ENCODE results near the gene TGFBR1.
A peak's percentile ranks its signal among the peaks of the same experiment; 100 is the strongest.

Gene TGFBR1

GRCh38 chr9:99154356-99154755 is 49.4 kb downstream of the TGFBR1 start:
- H3K4me3 ChIP-seq (ENCODE audit: low read depth, low read length), result no peak overlapping the region
- TF ChIP-seq, protein P1, sequence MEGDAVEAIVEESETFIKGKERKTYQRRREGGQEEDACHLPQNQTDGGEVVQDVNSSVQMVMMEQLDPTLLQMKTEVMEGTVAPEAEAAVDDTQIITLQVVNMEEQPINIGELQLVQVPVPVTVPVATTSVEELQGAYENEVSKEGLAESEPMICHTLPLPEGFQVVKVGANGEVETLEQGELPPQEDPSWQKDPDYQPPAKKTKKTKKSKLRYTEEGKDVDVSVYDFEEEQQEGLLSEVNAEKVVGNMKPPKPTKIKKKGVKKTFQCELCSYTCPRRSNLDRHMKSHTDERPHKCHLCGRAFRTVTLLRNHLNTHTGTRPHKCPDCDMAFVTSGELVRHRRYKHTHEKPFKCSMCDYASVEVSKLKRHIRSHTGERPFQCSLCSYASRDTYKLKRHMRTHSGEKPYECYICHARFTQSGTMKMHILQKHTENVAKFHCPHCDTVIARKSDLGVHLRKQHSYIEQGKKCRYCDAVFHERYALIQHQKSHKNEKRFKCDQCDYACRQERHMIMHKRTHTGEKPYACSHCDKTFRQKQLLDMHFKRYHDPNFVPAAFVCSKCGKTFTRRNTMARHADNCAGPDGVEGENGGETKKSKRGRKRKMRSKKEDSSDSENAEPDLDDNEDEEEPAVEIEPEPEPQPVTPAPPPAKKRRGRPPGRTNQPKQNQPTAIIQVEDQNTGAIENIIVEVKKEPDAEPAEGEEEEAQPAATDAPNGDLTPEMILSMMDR (IDR thresholded peaks at IDR 0.05; ENCODE audit: borderline replicate concordance, insufficient read depth, low read depth, low read length), result no peak

GRCh38 chr9:99155736-99156135 is 50.8 kb downstream of the TGFBR1 start:
- H3K4me3 ChIP-seq (ENCODE audit: low read depth, low read length), result no peak overlapping the region
- TF ChIP-seq, protein P1 (IDR thresholded peaks at IDR 0.05; ENCODE audit: borderline replicate concordance, insufficient read depth, low read depth, low read length), result no peak

DNA sequence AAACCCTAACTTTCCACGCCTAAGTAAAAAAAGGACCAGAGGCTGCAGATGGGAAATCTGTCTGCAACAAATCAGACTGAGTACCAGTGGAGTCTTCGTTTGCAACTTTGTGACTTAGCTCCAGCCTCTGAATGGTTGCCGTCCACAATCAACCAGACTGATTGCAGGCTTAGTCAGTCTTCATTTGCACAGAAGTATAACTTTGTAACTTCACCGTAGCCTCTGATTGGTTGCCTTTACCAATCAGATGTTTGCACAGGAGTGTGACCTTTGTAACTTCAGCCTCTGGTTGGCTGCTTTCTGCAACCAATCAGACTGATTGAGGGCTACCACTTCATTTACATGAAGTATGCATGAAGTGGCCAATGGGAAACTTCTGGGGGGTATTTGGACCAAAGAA is 53.7 kb downstream of the TGFBR1 start:
- no peak overlapping the region for H3K4me3 ChIP-seq (ENCODE audit: low read depth, low read length)
- TF ChIP-seq, protein P1 (IDR thresholded peaks at IDR 0.05; ENCODE audit: borderline replicate concordance, insufficient read depth, low read depth, low read length), result no peak

GRCh38 chr9:99160173-99160572 is 55.3 kb downstream of the TGFBR1 start:
- no peak overlapping the region for H3K4me3 ChIP-seq (ENCODE audit: low read depth, low read length)
- TF ChIP-seq, protein P1 (IDR thresholded peaks at IDR 0.05; ENCODE audit: borderline replicate concordance, insufficient read depth, low read depth, low read length), result no peak

DNA sequence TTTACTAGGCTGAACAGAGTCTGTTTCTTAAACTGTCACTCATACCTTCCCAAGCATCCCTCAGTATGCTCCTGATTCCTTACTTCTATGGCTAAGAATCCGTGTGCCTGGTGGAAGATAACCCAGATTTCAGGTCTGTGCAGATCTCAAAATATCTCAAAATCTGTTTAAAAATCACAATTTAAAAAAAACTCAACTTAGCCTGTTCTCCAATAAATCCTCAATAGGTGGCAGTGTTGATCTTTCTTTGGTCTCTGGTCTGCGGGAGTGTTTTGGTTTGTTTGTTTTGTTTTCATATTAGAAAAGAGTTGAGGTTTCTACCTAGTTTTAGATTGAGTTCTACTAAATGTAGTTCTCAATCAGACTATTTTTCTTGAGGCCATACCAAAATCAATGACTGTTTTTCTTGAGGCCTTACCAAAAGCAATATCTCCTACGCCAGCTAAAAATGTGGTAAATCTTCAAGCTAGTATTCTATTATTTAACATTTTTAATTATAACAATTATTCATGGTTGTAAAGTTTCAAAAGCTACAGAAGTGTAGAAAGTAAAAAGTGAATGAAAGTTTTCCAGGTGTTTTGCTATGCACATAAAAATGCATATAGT is 57.9 kb downstream of the TGFBR1 start:
- H3K4me3 ChIP-seq (ENCODE audit: low read depth, low read length), result no peak overlapping the region
- TF ChIP-seq, protein P1 (IDR thresholded peaks at IDR 0.05; ENCODE audit: borderline replicate concordance, insufficient read depth, low read depth, low read length), result peak; percentile 37; the same call in 1 of the 2 replicates

DNA sequence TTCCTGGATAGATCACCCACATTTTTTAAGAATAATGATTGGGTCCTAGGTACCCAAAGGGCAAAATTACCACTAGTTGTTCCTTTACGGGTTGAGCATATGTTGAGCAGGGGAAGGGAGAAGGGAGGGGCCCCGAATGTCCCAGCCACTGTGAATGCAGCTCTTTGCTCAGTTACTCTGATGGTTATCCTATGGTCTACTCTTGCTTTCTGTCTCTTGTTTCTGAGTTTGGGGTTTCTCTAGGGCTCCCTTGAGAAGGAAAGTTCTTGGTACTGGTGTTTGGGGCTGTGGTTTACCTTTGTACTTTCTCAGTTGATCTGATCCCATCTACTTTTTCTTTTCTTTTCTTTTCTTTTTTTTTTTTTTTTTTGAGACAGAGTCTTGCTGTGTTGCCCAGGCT is 61.2 kb downstream of the TGFBR1 start:
- TF ChIP-seq, protein P1 (IDR thresholded peaks at IDR 0.05; ENCODE audit: borderline replicate concordance, insufficient read depth, low read depth, low read length), result no peak
- H3K4me3 ChIP-seq (ENCODE audit: low read depth, low read length), result no peak overlapping the region

GRCh38 chr9:99167119-99167518 is 62.2 kb downstream of the TGFBR1 start:
- TF ChIP-seq, protein P1 (IDR thresholded peaks at IDR 0.05; ENCODE audit: borderline replicate concordance, insufficient read depth, low read depth, low read length), result no peak
- H3K4me3 ChIP-seq (ENCODE audit: low read depth, low read length), result no peak overlapping the region

Measured in GM12875 (cell line).